GM21381 (cell line): ENCODE data around the gene SLC5A5.

Experiments used
- ATAC-seq: cut with Tn5 transposase; IDR thresholded peaks from one replicate; pipeline ENCODE4 v1.9.1; 2021; ENCODE audit warnings: mild to moderate bottlenecking, moderate library complexity; ENCODE audit not compliant: unreplicated experiment

SLC5A5 gene

GRCh38 chr19:17846146-17846545 lies 25.6 kb upstream of the SLC5A5 start:
- ATAC-seq: no peak

GRCh38 chr19:17847538-17848366 lies 24.0 kb upstream of the SLC5A5 start, which contains the start of gene JAK3:
JAK3 (minus strand) TSS chr19:17847982; CDS start chr19:17844417, 3,565 bp downstream.
- peak; percentile 59 for ATAC-seq

- no peak for ATAC-seq
Measured at GRCh38 chr19:17848595-17849292, 23.0 kb upstream of the SLC5A5 start.

GRCh38 chr19:17854061-17854460 lies 17.7 kb upstream of the SLC5A5 start:
- ATAC-seq: no peak

GRCh38 chr19:17855280-17856152 lies 16.2 kb upstream of the SLC5A5 start:
- no peak for ATAC-seq

GRCh38 chr19:17859533-17860330 lies 12.0 kb upstream of the SLC5A5 start, which contains the start of gene RPL18A:
RPL18A (plus strand) TSS chr19:17859910; CDS start chr19:17859957, 47 bp downstream.
- peak; percentile 92 for ATAC-seq

GRCh38 chr19:17860331-17860992 lies 11.3 kb upstream of the SLC5A5 start:
- no peak for ATAC-seq

GRCh38 chr19:17860993-17861360 lies 10.8 kb upstream of the SLC5A5 start:
- no peak for ATAC-seq

GRCh38 chr19:17861542-17862402 lies 10.0 kb upstream of the SLC5A5 start:
- no peak for ATAC-seq

- no peak for ATAC-seq
Measured at GRCh38 chr19:17862711-17863519, 8.8 kb upstream of the SLC5A5 start.

GRCh38 chr19:17863520-17864182 lies 8.1 kb upstream of the SLC5A5 start:
- ATAC-seq: no peak

GRCh38 chr19:17865364-17866311 lies 6.1 kb upstream of the SLC5A5 start:
- no peak for ATAC-seq

- ATAC-seq: no peak
Measured at GRCh38 chr19:17866312-17866963, 5.3 kb upstream of the SLC5A5 start.

GRCh38 chr19:17866964-17867486 lies 4.7 kb upstream of the SLC5A5 start:
- ATAC-seq: no peak

GRCh38 chr19:17868669-17869068 lies 3.1 kb upstream of the SLC5A5 start:
- no peak for ATAC-seq
